Brain microvascular endothelial cell (primary cell): ENCODE data around the gene CTH.

Experiments
- DNase-seq: peaks from one replicate; pipeline ENCODE4 v3.0.0-alpha.2; 2020
- H3K27ac ChIP-seq: fragments of 250-450 bp; sonication (Bioruptor Pico); 2 replicates; pipeline ENCODE4 v1.5.1; 2020; ENCODE audit warnings: mild to moderate bottlenecking, moderate library complexity
- H3K27me3 ChIP-seq: fragments of 250-450 bp; sonication (Bioruptor Pico); replicated peaks from 2 replicates; pipeline ENCODE4 v1.5.1; 2020; ENCODE audit warnings: mild to moderate bottlenecking
- H3K36me3 ChIP-seq: fragments of 250-450 bp; sonication (Bioruptor Pico); replicated peaks from 2 replicates; pipeline ENCODE4 v1.5.1; 2020; ENCODE audit warnings: mild to moderate bottlenecking
- H3K4me3 ChIP-seq: 2 replicates; pipeline ENCODE4 v1.5.1; 2011; ENCODE audit warnings: low read depth, mild to moderate bottlenecking, control low read depth, low read length, moderate library complexity
- CTCF ChIP-seq: IDR thresholded peaks from 2 replicates; pipeline ENCODE4 v1.5.1; 2011; ENCODE audit warnings: low read depth, mild to moderate bottlenecking, moderate library complexity, low read length, control low read depth, inconsistent platforms; ENCODE audit errors: missing control alignments
- in situ Hi-C: cut with HindIII; loops from 2 replicates; pipeline ENCODE4 v1.10.0; 2017; ENCODE audit warnings: low sequenced_read_pairs, low pct_ligation_motif_present

The CTH gene

DNA sequence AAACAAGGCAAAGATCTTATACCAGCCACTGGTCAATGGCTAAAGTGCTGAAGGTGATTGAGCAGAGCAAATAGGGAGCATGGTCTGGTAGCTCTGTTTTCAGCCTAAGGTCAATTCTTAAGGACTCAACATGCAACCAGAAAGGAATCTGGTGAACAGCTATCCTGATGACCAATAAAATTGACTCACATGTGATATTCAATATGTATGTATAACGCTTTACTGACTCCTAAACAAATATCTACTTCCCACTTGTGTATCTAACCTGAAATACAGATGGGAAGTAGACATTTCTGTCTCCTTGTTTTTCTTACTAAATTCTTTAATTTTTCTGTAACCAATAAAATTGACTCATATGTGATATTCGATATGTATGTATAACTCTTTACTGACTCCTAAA lies 24.9 kb upstream of the CTH start:
- H3K27me3 ChIP-seq: no peaks in the 10 kb centered on the region
- H3K27ac ChIP-seq: no peak overlapping the region
- H3K36me3 ChIP-seq: no peaks in the 10 kb centered on the region
- no peak overlapping the region for H3K4me3 ChIP-seq
- no peak for TF ChIP-seq CTCF
- in situ Hi-C loops: no loop called here
- no peak for DNase-seq

DNA sequence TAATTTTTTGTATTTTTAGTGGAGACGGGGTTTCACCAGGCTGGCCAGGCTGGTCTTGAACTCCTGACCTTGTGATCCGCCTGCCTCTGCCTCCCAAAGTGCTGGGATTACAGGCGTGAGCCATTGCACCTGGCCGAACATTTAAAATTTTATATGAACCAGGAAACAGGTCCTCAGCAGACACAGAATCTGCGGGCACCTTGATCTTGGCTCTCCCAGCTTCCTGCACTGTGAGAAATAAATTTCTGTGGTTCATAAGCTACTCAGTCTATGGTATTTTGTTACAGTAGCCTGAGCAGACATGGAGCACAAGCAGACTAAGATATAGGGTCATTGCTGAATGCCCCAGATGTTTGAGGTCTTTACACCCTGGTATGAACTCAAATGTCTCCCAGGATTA lies 23.6 kb upstream of the CTH start:
- Histone ChIP-seq H3K27ac (no peak overlapping the region), H3K4me3 (no peak overlapping the region), H3K36me3 (no peaks in the 10 kb centered on the region), H3K27me3 (no peaks in the 10 kb centered on the region)
- no peak for TF ChIP-seq CTCF
- no peak for DNase-seq
- in situ Hi-C loops: no loop called here

GRCh38 chr1:70392626-70393025 lies 18.4 kb upstream of the CTH start:
- Histone ChIP-seq H3K4me3 (no peak overlapping the region), H3K27me3 (no peaks in the 10 kb centered on the region), H3K27ac (no peak overlapping the region), H3K36me3 (no peaks in the 10 kb centered on the region)
- DNase-seq: no peak
- in situ Hi-C loops: no loop called here
- no peak for TF ChIP-seq CTCF

DNA sequence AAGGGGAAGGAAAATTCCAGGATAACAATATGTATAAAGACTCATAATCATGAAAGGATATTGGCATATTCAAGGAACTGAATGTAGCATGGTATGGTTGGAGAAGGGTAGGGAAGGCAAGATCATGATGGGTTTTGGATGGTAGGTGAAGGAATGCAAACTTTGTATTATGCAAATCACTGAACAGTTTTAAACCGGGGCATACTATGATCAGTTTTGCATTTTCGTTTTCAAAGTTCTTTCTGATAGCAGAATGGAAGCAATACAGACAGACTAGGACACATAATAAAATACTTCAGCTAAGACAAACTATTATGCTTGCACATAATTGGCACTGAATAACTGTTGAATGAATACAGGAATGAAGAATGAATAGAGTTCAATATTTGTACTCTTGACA lies 14.5 kb upstream of the CTH start:
- no peak overlapping the region for H3K27ac ChIP-seq
- no peak for DNase-seq

DNA sequence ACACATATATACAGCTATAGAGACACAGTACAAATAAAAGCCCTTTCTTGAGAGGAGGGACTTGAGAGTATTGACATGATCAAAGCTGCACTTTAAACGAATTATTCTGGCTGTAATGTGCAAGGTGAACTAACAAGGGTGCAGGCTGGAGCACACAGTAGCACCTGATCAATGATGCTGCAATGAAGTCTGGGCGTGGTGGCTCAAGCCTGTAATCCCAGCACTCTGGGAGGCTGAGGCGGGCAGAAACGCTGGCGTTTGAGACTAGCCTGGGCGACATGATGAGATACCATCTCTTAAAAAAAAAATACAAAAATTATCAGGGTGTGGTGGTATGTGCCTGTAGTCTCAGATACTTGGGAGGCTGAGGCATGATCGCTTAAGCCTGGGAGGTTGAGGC lies 14.1 kb upstream of the CTH start:
- no peak for TF ChIP-seq CTCF
- H3K27me3 ChIP-seq: no peaks in the 10 kb centered on the region
- H3K36me3 ChIP-seq: no peaks in the 10 kb centered on the region
- no peak overlapping the region for H3K27ac ChIP-seq
- no peak overlapping the region for H3K4me3 ChIP-seq
- DNase-seq: no peak
- in situ Hi-C loops: no loop called here

More for the DNA sequence above, 14.5 kb upstream of the CTH start:
- in situ Hi-C loops: no loop called here
- TF ChIP-seq CTCF: no peak
- H3K27me3 ChIP-seq: no peaks in the 10 kb centered on the region
- no peak overlapping the region for H3K4me3 ChIP-seq
- H3K36me3 ChIP-seq: no peaks in the 10 kb centered on the region

GRCh38 chr1:70400335-70400734 lies 10.7 kb upstream of the CTH start:
- Histone ChIP-seq H3K4me3 (no peak overlapping the region), H3K27me3 (no peaks in the 10 kb centered on the region), H3K27ac (no peak overlapping the region), H3K36me3 (no peaks in the 10 kb centered on the region)
- TF ChIP-seq CTCF: no peak
- DNase-seq: no peak
- in situ Hi-C loops: no loop called here
